Bronchial epithelial cell (primary cell): ENCODE data around the gene INPP4B. TPM values are rescaled to one million over a fixed set of nuclear protein-coding genes. Genes with fewer than 3 reads are reported as not detected.
A peak's percentile ranks its signal among the peaks of the same experiment; 100 is the strongest.

Experiments used
- DNase-seq: peaks from one replicate; pipeline ENCODE4 v3.0.0-alpha.2; 2010; ENCODE audit warnings: low read depth
- FAIRE-seq: peaks from 2 replicates; lab custom pipeline; 2011; peaks lifted over from hg19 to GRCh38; lab: Jason Lieb, UNC
- H3K27me3 ChIP-seq: 2 replicates; pipeline ENCODE4 v1.5.1; 2011; ENCODE audit warnings: low read length; ENCODE audit not compliant: control insufficient read depth, insufficient read depth
- H3K36me3 ChIP-seq: 2 replicates; pipeline ENCODE4 v1.5.1; 2011; ENCODE audit warnings: low read length; ENCODE audit not compliant: control insufficient read depth, insufficient read depth
- H3K4me3 ChIP-seq: 2 replicates; pipeline ENCODE4 v1.5.1; 2011; ENCODE audit warnings: mild to moderate bottlenecking, low read depth, low read length, control low read depth
- total RNA-seq: library from RNA; depleted of rRNA; stranded (reverse); fragments of >200 nt; gene quantifications from 2 replicates; pipeline ENCODE4 v1.2.1, GENCODE V29; 2014
- TF ChIP-seq, protein P1 (sequence below): IDR thresholded peaks from 2 replicates; pipeline ENCODE4 v1.5.1; 2011; ENCODE audit warnings: mild to moderate bottlenecking, moderate library complexity, low read length, control low read depth, inconsistent platforms; ENCODE audit not compliant: insufficient read depth, severe bottlenecking

Gene INPP4B
- total RNA-seq, 1 donor from 2014 or later = 74.8 TPM

DNA sequence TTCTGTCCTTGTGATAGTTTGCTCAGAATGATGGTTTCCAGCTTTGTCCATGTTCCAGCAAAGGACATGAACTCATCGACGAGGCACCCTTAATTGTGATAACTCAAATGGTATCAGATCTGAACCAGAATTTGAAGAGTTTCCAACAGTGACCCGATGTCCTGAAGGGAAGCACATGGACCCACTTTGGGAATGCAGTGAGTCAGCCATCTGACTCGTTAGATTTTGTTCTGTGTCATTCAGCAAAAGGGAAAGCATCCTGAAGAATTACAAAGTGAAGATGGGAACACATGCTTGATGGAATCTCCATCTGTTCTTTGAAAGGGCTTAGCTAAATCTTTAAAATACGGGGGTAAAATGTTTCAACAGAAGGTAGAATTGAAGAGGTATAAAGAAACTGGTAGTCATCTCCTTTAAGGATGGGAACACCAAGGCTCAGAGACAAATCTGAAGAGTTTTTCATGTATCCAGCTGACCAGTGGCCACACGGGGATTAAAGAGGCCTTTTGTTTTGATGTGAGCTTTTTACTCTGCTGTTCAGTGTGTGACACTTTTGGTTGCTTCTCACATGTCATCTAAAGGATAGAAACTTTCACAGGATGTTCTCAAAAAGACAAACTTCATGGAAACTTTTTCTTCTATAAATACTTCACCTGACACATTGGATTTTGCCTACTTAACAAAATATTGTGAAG lies 393.8 kb downstream of the INPP4B start:
- no peak for FAIRE-seq
- TF ChIP-seq, protein P1, sequence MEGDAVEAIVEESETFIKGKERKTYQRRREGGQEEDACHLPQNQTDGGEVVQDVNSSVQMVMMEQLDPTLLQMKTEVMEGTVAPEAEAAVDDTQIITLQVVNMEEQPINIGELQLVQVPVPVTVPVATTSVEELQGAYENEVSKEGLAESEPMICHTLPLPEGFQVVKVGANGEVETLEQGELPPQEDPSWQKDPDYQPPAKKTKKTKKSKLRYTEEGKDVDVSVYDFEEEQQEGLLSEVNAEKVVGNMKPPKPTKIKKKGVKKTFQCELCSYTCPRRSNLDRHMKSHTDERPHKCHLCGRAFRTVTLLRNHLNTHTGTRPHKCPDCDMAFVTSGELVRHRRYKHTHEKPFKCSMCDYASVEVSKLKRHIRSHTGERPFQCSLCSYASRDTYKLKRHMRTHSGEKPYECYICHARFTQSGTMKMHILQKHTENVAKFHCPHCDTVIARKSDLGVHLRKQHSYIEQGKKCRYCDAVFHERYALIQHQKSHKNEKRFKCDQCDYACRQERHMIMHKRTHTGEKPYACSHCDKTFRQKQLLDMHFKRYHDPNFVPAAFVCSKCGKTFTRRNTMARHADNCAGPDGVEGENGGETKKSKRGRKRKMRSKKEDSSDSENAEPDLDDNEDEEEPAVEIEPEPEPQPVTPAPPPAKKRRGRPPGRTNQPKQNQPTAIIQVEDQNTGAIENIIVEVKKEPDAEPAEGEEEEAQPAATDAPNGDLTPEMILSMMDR = no peak

GRCh38 chr4:142449771-142450373 lies 396.2 kb downstream of the INPP4B start:
- Histone ChIP-seq H3K36me3 (no peaks in the 10 kb centered on the region), H3K27me3 (no peaks in the 10 kb centered on the region), H3K4me3 (no peak overlapping the region)
- TF ChIP-seq, protein P1 = no peak
- DNase-seq = no peak
- FAIRE-seq = no peak

More for the DNA sequence above, 393.8 kb downstream of the INPP4B start:
- Histone ChIP-seq H3K27me3 (no peaks in the 10 kb centered on the region), H3K4me3 (no peak overlapping the region), H3K36me3 (no peaks in the 10 kb centered on the region)
- DNase-seq = peak; percentile 31

DNA sequence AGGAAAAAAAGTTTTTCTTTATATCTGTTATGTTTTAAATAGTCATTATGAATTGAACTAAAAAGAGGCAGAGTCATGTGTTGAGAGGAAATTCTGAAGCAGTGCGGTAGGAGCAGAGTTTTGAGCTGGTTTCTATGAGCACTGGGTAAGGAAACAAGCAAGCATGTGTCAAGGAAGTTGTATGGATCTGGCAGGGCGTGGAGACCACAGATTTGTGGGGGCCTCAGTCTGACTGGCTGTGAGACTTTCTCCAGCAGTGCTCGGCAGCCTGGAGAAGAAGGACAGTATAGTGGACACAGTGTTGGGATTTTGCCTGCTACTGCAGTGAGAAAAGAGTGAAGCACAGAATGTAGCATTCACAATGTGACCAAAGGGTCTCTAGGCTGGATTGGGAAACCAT lies 399.1 kb downstream of the INPP4B start:
- no peak for DNase-seq
- TF ChIP-seq, protein P1 = no peak
- Histone ChIP-seq H3K36me3 (no peaks in the 10 kb centered on the region), H3K4me3 (no peak overlapping the region), H3K27me3 (no peaks in the 10 kb centered on the region)
- peak; percentile 7 for FAIRE-seq

- Histone ChIP-seq H3K27me3 (no peaks in the 10 kb centered on the region), H3K4me3 (no peak overlapping the region), H3K36me3 (no peaks in the 10 kb centered on the region)
- DNase-seq (no peak), FAIRE-seq (no peak)
- TF ChIP-seq, protein P1 = no peak
These were observed 402.6 kb downstream of the INPP4B start for GRCh38 chr4:142443469-142443868.

DNA sequence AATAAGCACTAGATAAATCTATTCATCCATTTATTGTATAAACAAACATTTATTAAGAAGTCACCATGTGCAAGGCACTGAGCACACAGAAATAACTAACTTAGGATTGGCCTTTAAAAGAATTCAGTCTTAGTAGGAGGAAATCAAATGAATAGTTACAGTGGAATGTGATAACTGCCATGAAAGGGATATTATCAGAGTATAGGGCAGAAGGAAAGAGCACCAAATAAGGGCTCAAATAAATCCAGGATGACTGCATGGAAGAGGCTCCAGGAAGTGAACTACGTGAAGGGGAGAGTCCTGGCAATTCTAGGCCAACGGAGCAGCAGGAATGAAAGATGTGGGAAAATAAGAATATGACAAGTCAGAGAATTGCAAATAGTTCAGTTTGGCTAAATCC lies 406.0 kb downstream of the INPP4B start:
- no peak for DNase-seq
- FAIRE-seq = no peak
- H3K36me3 ChIP-seq = no peaks in the 10 kb centered on the region
- H3K27me3 ChIP-seq = no peaks in the 10 kb centered on the region
- TF ChIP-seq, protein P1 = no peak
- no peak overlapping the region for H3K4me3 ChIP-seq
